Activated naive CD8-positive, alpha-beta T cell treated with anti-CD3 and anti-CD28 coated beads, Interleukin-2, amount 10 ng/mL, durations not matched to agents 7 days and 5 days (primary cell): Measurements from ENCODE around the gene UBE2I. TPM values are rescaled to one million over a fixed set of nuclear protein-coding genes. Genes with fewer than 3 reads are reported as not detected.
A peak's percentile ranks its signal among the peaks of the same experiment; 100 is the strongest.

Experiments used
- ATAC-seq: fragments of 150-1000 bp; cut with Tn5 transposase; one replicate; pipeline ENCODE4 v1.10.0; 2021; ENCODE audit warnings: low read depth, moderate library complexity
- POLR2A ChIA-PET: fragments of 350-600 bp; sonication (Branson Sonifier 250); formaldehyde crosslinking; loops from one replicate; lab custom pipeline; 2021; ENCODE audit warnings: antibody characterized with exemption; lab: Charles Lee
- DNase-seq: peaks from one replicate; pipeline ENCODE4 v3.0.0; 2021
- H3K27ac Mint-ChIP-seq: one replicate; pipeline ENCODE4 v1.8.0; 2022; ENCODE audit warnings: mild to moderate bottlenecking, mixed read lengths
- H3K27me3 Mint-ChIP-seq: one replicate; pipeline ENCODE4 v1.8.0; 2022; ENCODE audit warnings: mild to moderate bottlenecking, moderate library complexity, mixed read lengths
- H3K36me3 Mint-ChIP-seq: one replicate; pipeline ENCODE4 v1.8.0; 2021; ENCODE audit warnings: mild to moderate bottlenecking, mixed read lengths
- H3K4me1 Mint-ChIP-seq: one replicate; pipeline ENCODE4 v1.8.0; 2021; ENCODE audit warnings: mixed read lengths
- H3K4me3 Mint-ChIP-seq: one replicate; pipeline ENCODE4 v1.8.0; 2022; ENCODE audit warnings: mild to moderate bottlenecking, moderate library complexity, mixed read lengths
- H3K9me3 Mint-ChIP-seq: one replicate; pipeline ENCODE4 v1.8.0; 2021; ENCODE audit warnings: mixed read lengths
- total RNA-seq, 2 experiments: library from RNA; stranded (reverse); gene quantifications; one replicate each; pipeline ENCODE4 v1.2.3, GENCODE V29; 2021

UBE2I gene
- total RNA-seq, 2 experiments from 2014 or later, result 211 to 232 TPM

DNA sequence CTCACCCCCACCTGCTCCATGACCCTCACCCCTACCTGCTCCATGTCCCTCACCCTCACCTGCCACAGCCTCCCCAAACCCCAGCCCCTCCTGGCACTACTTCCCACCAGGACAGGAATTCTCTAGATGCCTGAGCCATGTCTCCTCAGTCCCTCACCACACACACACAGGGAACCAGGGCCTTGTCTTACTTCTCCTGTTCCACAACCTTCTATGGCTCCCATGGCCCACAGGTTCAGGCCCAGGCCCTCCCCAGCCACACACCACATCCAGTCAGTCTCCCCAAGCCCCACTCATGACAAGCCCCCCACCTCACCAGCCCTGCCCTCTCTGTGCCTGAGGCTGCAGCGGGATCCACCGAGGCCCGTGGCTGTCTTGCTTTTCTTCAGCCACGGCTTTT is 3.1 kb upstream of the UBE2I start:
- DNase-seq, result no peak
- ATAC-seq, result no peak
- Mint-ChIP-seq H3K36me3 (peaks cover 11% of the 10 kb centered on the region), H3K9me3 (no peaks in the 10 kb centered on the region), H3K4me3 (peak overlapping the region; percentile 30), H3K27me3 (no peaks in the 10 kb centered on the region), H3K4me1 (peaks cover 40% of the 10 kb centered on the region), H3K27ac (peak overlapping the region; percentile 73)
- POLR2A ChIA-PET, result interaction anchor here (1.2 kb wide), 1 partner anchor 305 kb away, joined by 3 read pairs; the partner anchor contains the start of gene IFT140

DNA sequence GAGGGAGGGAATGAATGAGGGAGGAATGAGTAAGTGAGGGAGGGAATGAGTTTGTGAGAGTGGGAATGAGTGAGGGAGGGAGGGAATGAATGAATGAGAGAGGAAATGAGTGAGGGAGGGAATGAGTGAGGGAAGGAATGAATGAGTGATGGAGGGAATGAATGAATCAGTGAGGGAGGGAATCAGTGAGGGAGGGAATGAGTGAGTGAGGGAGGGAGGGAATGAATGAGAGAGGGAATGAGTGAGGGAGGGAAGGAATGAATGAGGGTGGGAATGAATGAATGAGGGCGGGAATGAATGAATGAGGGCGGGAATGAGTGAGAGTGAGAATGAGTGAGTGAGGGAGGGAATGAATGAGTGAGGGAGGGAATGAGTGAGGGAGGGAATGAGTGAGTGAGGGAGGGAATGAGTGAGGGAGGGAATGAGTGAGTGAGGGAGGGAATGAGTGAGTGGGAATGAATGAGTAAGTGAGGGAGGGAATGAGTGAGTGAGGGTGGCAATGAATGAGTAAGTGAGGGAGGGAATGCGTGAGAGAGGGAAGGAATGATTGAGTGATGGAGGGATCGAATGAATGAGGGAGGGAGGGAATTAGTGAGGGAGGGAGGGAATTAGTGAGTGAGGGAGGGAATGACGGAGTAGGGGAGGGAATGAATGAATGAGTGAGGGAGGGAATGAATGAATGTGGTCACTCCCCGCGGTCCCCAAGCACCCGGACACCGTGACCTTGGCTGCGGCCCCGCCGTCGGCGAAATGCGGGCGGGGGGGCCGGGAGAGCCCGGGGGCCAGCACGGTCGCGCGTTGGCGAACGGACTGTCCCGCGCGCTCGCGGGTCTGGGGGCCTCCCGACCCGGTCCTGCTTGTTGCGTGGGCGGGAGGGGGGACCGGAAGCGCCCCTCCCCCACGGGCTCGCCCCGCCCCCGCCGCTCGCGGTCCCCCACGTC is 1.1 kb upstream of the UBE2I start:
- ATAC-seq (no peak), DNase-seq (no peak)
- Mint-ChIP-seq H3K27me3 (no peaks in the 10 kb centered on the region), H3K27ac (peak overlapping the region; percentile 99), H3K9me3 (no peaks in the 10 kb centered on the region), H3K36me3 (peaks cover 11% of the 10 kb centered on the region), H3K4me3 (peak overlapping the region; percentile 90), H3K4me1 (peaks cover 41% of the 10 kb centered on the region)
- POLR2A ChIA-PET, result interaction anchor here (0.6 to 1.6 kb wide), 4 partner anchors 24 to 474 kb away, joined by 3 to 13 read pairs (median 9); partner anchors contain the start of genes BAIAP3, CRAMP1, IFT140 and NUBP2

DNA sequence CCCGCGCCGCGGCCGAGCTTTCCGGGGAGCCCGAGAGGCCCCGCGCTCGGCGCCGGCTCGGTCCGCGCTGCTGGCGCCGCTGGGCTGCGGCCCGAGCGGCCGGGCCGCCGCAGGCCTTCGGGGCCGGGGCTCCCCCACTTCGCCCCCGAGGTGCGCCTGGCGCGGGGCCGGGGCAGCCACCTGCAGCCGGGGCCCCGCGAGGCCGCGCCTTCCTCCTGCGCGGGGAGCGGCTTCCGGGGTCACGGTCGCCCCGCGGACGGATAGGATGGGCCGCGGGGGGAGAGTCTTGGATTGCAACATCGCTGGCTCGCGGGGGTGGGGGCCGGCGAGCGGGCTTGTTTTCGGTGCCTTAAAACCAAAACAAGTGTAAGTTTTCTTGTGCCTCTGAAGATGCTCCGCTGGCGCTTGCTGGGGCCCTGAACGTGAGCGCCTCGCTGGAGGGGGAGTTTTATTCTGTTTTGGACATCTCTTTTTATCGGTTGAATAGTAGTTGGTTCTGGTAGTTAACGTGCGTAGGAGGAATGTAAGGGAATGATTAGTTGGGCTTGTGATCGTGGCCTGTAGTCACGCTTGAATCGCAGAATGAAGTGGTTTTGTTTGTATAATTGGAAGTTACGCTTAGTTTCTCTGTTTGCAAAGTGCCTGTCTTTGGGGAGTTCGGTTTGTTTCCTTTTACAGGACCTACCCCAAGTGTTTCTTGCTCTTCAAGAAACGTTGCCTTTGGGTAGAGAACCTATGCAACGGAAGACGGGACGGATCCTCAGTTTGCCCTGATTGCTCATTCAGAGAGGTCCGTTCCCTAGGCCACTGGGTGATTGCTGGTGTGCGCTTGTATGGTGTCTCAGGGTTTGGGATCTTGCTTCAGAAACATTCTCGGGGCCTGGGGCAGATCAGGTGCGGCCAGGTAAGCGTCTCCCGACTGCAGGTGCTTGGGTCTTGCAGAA is 724 bp downstream of the UBE2I start:
- peak overlapping the region; percentile 98 for H3K27ac Mint-ChIP-seq

DNA sequence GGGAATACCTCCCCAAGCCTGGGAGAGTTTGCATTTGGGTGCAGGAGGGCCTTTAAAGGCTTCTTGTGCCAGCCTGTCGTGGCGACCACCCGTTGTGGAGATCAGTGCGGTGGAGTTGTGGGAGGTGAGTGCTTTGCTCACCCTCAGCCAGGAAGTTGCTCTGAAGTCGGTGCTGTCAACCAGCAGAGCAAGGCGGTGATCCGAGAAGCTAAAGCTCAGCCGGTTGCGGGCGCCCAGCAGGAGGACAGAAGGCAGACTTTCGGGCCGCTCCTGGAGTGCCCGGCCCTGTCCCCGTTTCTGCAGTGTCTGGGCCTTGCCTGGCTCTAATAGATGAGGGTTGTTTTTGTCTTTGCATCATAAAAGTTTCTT is 1.4 kb downstream of the UBE2I start:
- peaks cover 13% of the 10 kb centered on the region for H3K36me3 Mint-ChIP-seq
- H3K27ac Mint-ChIP-seq, result peak overlapping the region; percentile 98
- H3K4me3 Mint-ChIP-seq, result peak overlapping the region; percentile 100
- H3K27me3 Mint-ChIP-seq, result no peaks in the 10 kb centered on the region
- DNase-seq (peak; percentile 62), ATAC-seq (peak; percentile 7)
- no peaks in the 10 kb centered on the region for H3K9me3 Mint-ChIP-seq
- POLR2A ChIA-PET, result no interaction called here
- H3K4me1 Mint-ChIP-seq, result peaks cover 27% of the 10 kb centered on the region

More for the DNA sequence above, 724 bp downstream of the UBE2I start:
- Mint-ChIP-seq H3K36me3 (peaks cover 11% of the 10 kb centered on the region), H3K4me3 (peak overlapping the region; percentile 100), H3K9me3 (no peaks in the 10 kb centered on the region), H3K27me3 (no peaks in the 10 kb centered on the region), H3K4me1 (peaks cover 28% of the 10 kb centered on the region)
- ATAC-seq (peak; percentile 43), DNase-seq (peak; percentile 77)
- POLR2A ChIA-PET, result interaction anchor here (0.8 to 1.6 kb wide), 7 partner anchors 21 to 655 kb away, joined by 3 to 13 read pairs (median 5); partner anchors contain the start of genes CRAMP1, IFT140, MAPK8IP3 and RPS2

DNA sequence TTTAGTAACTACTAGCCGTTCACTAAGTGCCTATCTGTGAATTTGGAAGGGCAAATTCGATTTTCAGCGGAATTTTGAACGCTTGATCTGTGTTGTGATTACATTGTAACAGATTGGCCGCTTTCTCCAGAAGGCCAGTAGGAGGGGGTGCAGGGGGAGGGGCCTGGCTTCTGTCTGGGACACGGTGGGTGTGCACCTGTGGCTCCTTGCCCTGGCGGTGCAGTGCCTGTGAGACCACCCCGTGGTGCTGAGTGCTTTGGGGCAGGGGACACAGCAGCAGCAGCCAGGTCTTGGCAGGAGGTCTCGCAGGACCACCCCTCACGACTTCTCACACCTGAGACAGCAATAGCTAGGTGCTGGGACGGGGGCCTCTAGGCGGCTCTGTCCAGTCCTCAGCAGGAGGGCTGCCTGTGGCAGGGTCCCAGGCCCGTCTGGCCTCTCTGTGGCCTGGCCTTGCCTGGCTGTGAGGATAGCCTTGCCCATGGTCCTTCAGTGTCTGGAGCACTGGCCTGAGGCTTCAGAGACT is 1.8 kb downstream of the UBE2I start:
- Mint-ChIP-seq H3K36me3 (peaks cover 13% of the 10 kb centered on the region), H3K4me3 (peak overlapping the region; percentile 100), H3K27ac (peak overlapping the region; percentile 98), H3K9me3 (no peaks in the 10 kb centered on the region), H3K27me3 (no peaks in the 10 kb centered on the region), H3K4me1 (peaks cover 24% of the 10 kb centered on the region)
- ATAC-seq (no peak), DNase-seq (no peak)
- POLR2A ChIA-PET, result no interaction called here

DNA sequence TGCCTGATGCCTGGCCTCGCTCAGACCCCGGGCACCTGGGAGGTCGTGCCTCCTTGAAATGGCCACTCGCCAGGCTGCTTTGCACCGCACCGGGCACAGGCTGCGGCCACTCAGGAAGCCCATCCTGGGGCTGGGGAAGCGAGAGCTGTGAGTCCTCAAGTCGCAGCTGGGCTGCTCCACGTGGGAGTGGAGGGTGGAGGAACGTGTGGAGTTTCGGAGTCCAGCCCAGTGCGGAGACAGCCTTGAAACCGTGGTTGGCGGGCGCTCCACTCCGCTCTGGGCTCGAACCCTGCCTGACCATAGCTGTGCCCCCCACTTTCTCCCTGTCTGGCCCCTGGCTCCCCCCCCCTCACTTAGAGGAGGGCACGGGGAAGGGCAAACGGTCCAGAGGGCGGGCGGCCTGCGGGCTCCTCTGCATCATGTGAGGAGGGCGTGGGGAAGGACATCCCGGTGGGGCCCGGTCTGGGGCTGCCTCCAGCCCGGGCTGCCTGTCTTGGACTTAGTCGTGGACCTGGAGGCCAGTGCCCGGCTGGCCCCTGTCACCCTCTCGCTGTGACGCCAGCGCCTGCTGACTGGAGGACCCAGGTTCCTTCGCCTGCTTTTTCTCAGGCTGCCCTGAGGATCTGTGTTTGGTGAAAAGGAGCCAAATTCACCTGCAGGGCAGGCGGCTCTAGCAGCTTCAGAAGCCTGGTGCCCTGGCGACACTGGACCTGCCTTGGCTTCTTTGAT is 2.5 kb downstream of the UBE2I start:
- H3K4me3 Mint-ChIP-seq, result peak overlapping the region; percentile 100
- no peak for DNase-seq
- no peak overlapping the region for H3K27ac Mint-ChIP-seq
- POLR2A ChIA-PET, result no interaction called here
- peaks cover 21% of the 10 kb centered on the region for H3K4me1 Mint-ChIP-seq
- no peaks in the 10 kb centered on the region for H3K27me3 Mint-ChIP-seq
- H3K36me3 Mint-ChIP-seq, result peaks cover 13% of the 10 kb centered on the region
- H3K9me3 Mint-ChIP-seq, result no peaks in the 10 kb centered on the region
- ATAC-seq, result no peak

DNA sequence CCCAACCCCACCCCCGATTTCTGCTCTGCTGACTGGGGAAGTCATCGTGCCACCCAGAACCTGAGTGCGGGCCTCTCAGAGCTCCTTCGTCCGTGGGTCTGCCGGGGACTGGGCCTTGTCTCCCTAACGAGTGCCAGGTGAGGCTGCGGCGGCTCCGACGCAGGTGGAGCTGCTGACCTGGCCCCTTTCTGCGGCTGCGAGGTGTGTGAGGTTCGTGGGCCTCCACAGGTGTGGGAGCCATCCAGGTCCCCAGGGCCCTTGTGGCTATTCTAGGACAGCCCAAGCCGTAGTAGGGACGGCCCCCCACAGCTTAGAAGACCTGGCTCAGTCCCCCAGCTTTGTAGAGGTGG is 3.0 kb downstream of the UBE2I start:
- POLR2A ChIA-PET, result no interaction called here
- DNase-seq (no peak), ATAC-seq (no peak)
- no peaks in the 10 kb centered on the region for H3K27me3 Mint-ChIP-seq
- no peak overlapping the region for H3K27ac Mint-ChIP-seq
- H3K9me3 Mint-ChIP-seq, result no peaks in the 10 kb centered on the region
- H3K4me3 Mint-ChIP-seq, result no peak overlapping the region
- peaks cover 13% of the 10 kb centered on the region for H3K36me3 Mint-ChIP-seq
- peaks cover 21% of the 10 kb centered on the region for H3K4me1 Mint-ChIP-seq

DNA sequence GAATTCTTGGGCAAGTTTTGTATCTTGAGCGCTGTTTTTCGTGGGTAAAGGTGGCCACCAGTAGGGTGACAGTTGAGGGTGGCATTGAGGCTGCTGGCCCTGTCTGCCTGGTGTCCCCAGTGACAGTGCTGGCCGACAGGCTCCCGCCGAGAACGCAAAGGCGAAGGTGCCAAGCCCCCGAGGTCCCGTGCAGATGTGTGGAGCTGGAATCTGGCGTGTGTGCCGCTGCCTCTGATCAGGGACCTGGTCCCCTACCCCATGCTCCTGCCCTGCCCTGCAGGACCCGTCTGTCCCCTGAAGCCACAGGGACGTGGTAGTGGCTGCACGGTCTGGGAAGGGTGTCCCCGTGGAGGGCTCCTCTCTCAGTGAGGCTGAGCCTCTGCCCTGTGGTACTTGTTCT is 3.5 kb downstream of the UBE2I start:
- no peak for ATAC-seq
- peaks cover 18% of the 10 kb centered on the region for H3K36me3 Mint-ChIP-seq
- no peak overlapping the region for H3K4me3 Mint-ChIP-seq
- H3K27ac Mint-ChIP-seq, result no peak overlapping the region
- H3K4me1 Mint-ChIP-seq, result peaks cover 20% of the 10 kb centered on the region
- DNase-seq, result no peak
- no peaks in the 10 kb centered on the region for H3K27me3 Mint-ChIP-seq
- no peaks in the 10 kb centered on the region for H3K9me3 Mint-ChIP-seq
- POLR2A ChIA-PET, result no interaction called here

DNA sequence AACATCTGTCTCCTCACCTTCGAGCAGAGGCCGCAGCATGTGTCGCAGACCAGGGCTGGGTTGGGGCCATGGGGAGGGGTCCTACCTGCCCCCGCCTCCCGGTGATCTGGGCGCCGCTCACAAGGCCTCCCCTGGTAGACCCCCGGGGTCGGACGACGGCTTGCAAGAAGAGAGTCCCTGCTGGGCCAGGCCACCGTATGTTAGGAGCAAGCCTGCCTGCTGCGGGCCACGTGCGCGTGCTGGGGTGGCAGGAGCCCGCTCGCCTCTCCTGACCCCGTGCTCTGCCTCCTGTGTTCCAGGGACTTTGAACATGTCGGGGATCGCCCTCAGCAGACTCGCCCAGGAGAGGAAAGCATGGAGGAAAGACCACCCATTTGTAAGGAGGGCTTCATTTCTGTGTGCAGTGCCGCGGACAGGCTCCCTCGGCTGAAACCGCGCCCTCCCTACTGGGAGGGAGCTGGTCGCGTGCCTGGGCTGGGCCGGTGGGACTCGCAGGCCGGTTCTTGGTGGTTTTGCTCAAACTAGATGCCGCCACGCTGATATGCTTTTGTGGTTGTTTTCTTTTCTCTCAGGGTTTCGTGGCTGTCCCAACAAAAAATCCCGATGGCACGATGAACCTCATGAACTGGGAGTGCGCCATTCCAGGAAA is 4.4 kb downstream of the UBE2I start:
- ATAC-seq, result no peak
- Mint-ChIP-seq H3K36me3 (peaks cover 22% of the 10 kb centered on the region), H3K9me3 (no peaks in the 10 kb centered on the region), H3K27me3 (no peaks in the 10 kb centered on the region), H3K4me3 (no peak overlapping the region), H3K27ac (no peak overlapping the region), H3K4me1 (peaks cover 16% of the 10 kb centered on the region)
- POLR2A ChIA-PET, result no interaction called here
- no peak for DNase-seq

DNA sequence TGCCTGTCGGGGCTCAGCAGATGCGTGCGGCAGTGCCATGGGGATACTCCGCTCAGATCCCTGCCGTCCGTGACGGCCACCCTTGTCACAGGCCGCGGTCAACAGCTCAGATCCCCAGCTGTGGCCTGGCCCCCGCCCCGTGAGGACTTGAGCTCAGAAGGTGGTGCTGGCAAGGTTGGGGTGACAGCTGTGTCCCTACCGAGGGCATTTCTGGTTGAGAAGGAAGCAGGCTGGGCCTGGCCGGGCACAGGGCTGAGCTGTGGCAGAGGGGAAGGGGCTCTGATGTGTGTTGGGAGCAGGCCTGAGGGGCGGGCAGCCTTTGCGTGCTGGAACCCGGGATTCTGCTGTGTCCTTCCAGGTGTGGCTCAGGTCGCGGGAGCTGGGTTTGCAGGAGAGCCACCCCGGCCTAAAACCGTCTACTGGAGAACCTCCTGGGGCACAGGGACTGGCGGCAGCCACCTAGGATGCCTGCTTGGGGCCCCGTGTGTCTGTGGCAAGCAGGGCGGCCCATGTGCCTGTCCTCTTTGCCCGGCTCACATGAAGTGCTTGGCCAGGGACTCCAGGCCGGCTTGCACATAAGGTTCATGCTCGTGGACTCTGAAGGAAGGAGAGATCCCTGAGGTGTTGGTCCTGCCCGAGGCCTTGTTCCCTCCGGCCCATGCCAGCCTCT is 5.1 kb downstream of the UBE2I start:
- H3K27me3 Mint-ChIP-seq, result no peaks in the 10 kb centered on the region
- H3K4me3 Mint-ChIP-seq, result no peak overlapping the region
- no peak for DNase-seq
- no peaks in the 10 kb centered on the region for H3K9me3 Mint-ChIP-seq
- H3K4me1 Mint-ChIP-seq, result peaks cover 16% of the 10 kb centered on the region
- H3K27ac Mint-ChIP-seq, result no peak overlapping the region
- POLR2A ChIA-PET, result no interaction called here
- ATAC-seq, result no peak
- peaks cover 24% of the 10 kb centered on the region for H3K36me3 Mint-ChIP-seq

DNA sequence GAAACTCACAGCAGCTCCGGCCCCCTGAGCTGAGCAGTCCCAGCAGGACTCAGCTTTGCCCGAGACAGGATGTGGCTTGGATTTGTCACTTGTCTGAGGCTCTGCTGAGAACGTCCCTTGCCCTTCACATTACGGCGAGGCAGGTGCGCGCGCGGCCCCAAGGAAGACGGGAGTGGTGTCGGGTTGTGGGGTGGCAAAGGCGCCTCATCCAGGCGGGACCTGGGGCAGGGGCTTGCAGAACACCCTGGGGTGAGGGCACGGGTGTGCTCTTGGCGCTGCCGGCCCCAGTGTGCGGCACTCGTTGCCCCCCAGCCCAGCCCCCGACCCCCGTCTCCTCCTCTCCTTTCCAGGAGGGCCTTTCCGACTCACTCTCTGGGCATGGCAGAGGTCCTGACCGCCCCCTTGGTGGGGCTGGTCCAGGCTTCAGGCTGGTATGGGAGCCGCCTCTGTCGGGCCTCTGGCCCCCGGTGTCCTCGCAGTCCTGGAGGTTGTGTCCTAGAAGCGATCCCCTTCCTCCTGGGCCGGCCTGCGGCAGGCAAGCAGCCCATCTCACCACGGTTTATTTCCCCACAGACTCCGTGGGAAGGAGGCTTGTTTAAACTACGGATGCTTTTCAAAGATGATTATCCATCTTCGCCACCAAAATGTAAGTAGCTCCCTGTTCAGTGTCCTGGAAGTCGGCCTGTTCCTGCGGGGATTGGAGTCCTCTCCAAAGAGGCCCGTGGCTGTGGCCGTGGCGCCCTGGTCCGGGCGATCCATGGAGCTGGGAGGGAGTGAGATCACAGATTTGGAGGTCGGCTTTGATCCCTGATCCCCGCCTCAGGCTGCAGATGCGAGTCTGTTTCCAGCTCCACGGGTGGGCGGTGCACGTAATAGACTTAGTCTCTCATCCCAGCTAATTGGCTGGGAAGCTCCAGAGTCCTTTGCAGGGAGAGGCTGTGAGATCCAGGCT is 5.9 kb downstream of the UBE2I start:
- no peak for DNase-seq
- Mint-ChIP-seq H3K27ac (no peak overlapping the region), H3K9me3 (no peaks in the 10 kb centered on the region), H3K4me3 (no peak overlapping the region), H3K36me3 (peaks cover 24% of the 10 kb centered on the region), H3K27me3 (no peaks in the 10 kb centered on the region), H3K4me1 (peaks cover 13% of the 10 kb centered on the region)
- no peak for ATAC-seq
- POLR2A ChIA-PET, result interaction anchor here (1.3 kb wide), 1 partner anchor 17 kb away, joined by 4 read pairs; no protein-coding TSS in a partner anchor
